A549 (cell line): ENCODE measurements around the gene ST6GALNAC5. TPM values are rescaled to one million over a fixed set of nuclear protein-coding genes. Genes with fewer than 3 reads are reported as not detected.

ENCODE experiments used
- ATAC-seq, 2 experiments: fragments of 200-7000 bp in 1 of 2; fragments of >200 bp in 1 of 2; cut with Nextera tagmentation in 1 of 2; cut with Tn5 transposase in 1 of 2; 3 replicates each; pipeline versions ENCODE4 v1.8.0 to v1.9.1; 2018 to 2020; ENCODE audit warnings: mild to moderate bottlenecking in 1 of 2, moderate library complexity in 1 of 2
- CTCF ChIA-PET: fragments of 300-600 bp; sonication (Branson Sonifier 250); formaldehyde crosslinking; extraction: SDS; loops from one replicate; lab custom pipeline; 2021; ENCODE audit warnings: antibody characterized with exemption, inconsistent platforms; lab: Yijun Ruan, JAX
- POLR2A ChIA-PET: fragments of 350-600 bp; formaldehyde crosslinking; extraction: SDS; loops from one replicate; lab custom pipeline; 2021; ENCODE audit warnings: antibody characterized with exemption, inconsistent platforms; lab: Yijun Ruan, JAX
- DNase-seq, 2 experiments: peaks; one replicate each; pipeline versions ENCODE4 v3.0.0 to v3.0.0-alpha.2; 2011 to 2016; ENCODE audit warnings: low read depth in 1 of 2, low spot score in 1 of 2
- FAIRE-seq: peaks from 2 replicates; lab custom pipeline; 2011; peaks lifted over from hg19 to GRCh38; lab: Jason Lieb, UNC
- H3K27ac ChIP-seq, 2 experiments: fragments of >200 bp; sonication (Bioruptor Twin); formaldehyde crosslinking; 3 replicates each; pipeline ENCODE4 v1.5.1; 2016 to 2017
- H3K4me1 ChIP-seq: fragments of >200 bp; sonication (Bioruptor Twin); formaldehyde crosslinking; 3 replicates; pipeline ENCODE4 v1.6.1; 2016
- H3K4me2 ChIP-seq: fragments of >200 bp; sonication (Bioruptor Twin); formaldehyde crosslinking; 3 replicates; pipeline ENCODE4 v1.6.1; 2016
- H3K4me3 ChIP-seq: fragments of >200 bp; sonication (Bioruptor Twin); formaldehyde crosslinking; 3 replicates; pipeline ENCODE4 v1.5.1; 2016
- H3K9me3 ChIP-seq: fragments of >200 bp; sonication (Bioruptor Twin); formaldehyde crosslinking; 3 replicates; pipeline ENCODE4 v1.6.1; 2016
- ATOH8 ChIP-seq: fragments of 250-450 bp; sonication (Bioruptor Pico); IDR thresholded peaks from 2 replicates; pipeline ENCODE4 v1.5.0; 2020; ENCODE audit warnings: low read depth, mild to moderate bottlenecking, moderate library complexity
- CBX2 ChIP-seq: fragments of 200-600 bp; sonication (generic); IDR thresholded peaks from 2 replicates; pipeline ENCODE4 v1.6.1; 2016; ENCODE audit warnings: low read depth, mild to moderate bottlenecking, borderline replicate concordance
- CHD4 ChIP-seq: fragments of 200-600 bp; sonication (generic); IDR thresholded peaks from 2 replicates; pipeline ENCODE4 v1.6.1; 2016; ENCODE audit warnings: antibody characterized with exemption, mild to moderate bottlenecking, borderline replicate concordance
- CTCF ChIP-seq: fragments of >200 bp; sonication (Bioruptor Twin); formaldehyde crosslinking; IDR thresholded peaks from 3 replicates; pipeline ENCODE4 v1.5.1; 2016
- FOSB ChIP-seq: fragments of 250-450 bp; sonication (Bioruptor Pico); IDR thresholded peaks from 2 replicates; pipeline ENCODE4 v1.5.0; 2020; ENCODE audit warnings: mild to moderate bottlenecking, moderate library complexity
- FOXS1 ChIP-seq: fragments of 250-450 bp; sonication (Bioruptor Pico); IDR thresholded peaks from 2 replicates; pipeline ENCODE4 v1.5.0; 2020; ENCODE audit warnings: mild to moderate bottlenecking, moderate library complexity
- GATA3 ChIP-seq: IDR thresholded peaks from 2 replicates; pipeline ENCODE4 v1.6.1; 2012; ENCODE audit warnings: borderline replicate concordance
- HES2 ChIP-seq: fragments of >200 bp; sonication (Bioruptor Twin); formaldehyde crosslinking; IDR thresholded peaks from 2 replicates; pipeline ENCODE4 v1.6.1; 2016
- HOXA7 ChIP-seq: fragments of 250-450 bp; sonication (Bioruptor Pico); IDR thresholded peaks from 2 replicates; pipeline ENCODE4 v1.5.0; 2020; ENCODE audit warnings: mild to moderate bottlenecking, moderate library complexity
- JUN ChIP-seq, 2 experiments: fragments of >200 bp; sonication (Bioruptor Twin); formaldehyde crosslinking; IDR thresholded peaks; 2 replicates in 1 of 2; 3 replicates in 1 of 2; pipeline ENCODE4 v1.6.1; 2016 to 2017
- KDM1A ChIP-seq: fragments of 200-600 bp; sonication (generic); IDR thresholded peaks from 2 replicates; pipeline ENCODE4 v1.6.1; 2016; ENCODE audit warnings: low read depth, mild to moderate bottlenecking
- KDM5A ChIP-seq: fragments of 200-600 bp; sonication (generic); IDR thresholded peaks from 2 replicates; pipeline ENCODE4 v1.6.1; 2016; ENCODE audit warnings: antibody characterized with exemption, mild to moderate bottlenecking
- MAX ChIP-seq: IDR thresholded peaks from 2 replicates; pipeline ENCODE4 v1.6.1; 2012
- MYC ChIP-seq: IDR thresholded peaks from 2 replicates; pipeline ENCODE4 v1.6.1; 2012; ENCODE audit warnings: mild to moderate bottlenecking, inconsistent platforms, low read length, improper control_type of control experiment, borderline replicate concordance
- NPAS2 ChIP-seq: fragments of 250-450 bp; sonication (Bioruptor Pico); IDR thresholded peaks from 2 replicates; pipeline ENCODE4 v1.8.0; 2022; ENCODE audit warnings: mild to moderate bottlenecking, moderate library complexity, borderline replicate concordance
- NR3C1 ChIP-seq: fragments of >200 bp; sonication (Bioruptor Twin); formaldehyde crosslinking; IDR thresholded peaks from 3 replicates; pipeline ENCODE4 v1.6.1; 2017
- PBX3 ChIP-seq: IDR thresholded peaks from 2 replicates; pipeline ENCODE4 v1.6.1; 2012
- PHF8 ChIP-seq: fragments of 200-600 bp; sonication (generic); IDR thresholded peaks from 2 replicates; pipeline ENCODE4 v1.6.1; 2016; ENCODE audit warnings: low read depth, mild to moderate bottlenecking, antibody characterized with exemption, moderate library complexity, borderline replicate concordance
- POLR2A ChIP-seq: IDR thresholded peaks from 2 replicates; pipeline ENCODE4 v1.6.1; 2012; ENCODE audit warnings: mild to moderate bottlenecking, low read length
- POLR2AphosphoS2 ChIP-seq: conservative IDR thresholded peaks from 2 replicates; pipeline ENCODE4 v1.6.1; 2012; ENCODE audit warnings: low read length, improper control_type of control experiment, inconsistent platforms
- RFX5 ChIP-seq: fragments of 450-650 bp; IDR thresholded peaks from 2 replicates; pipeline ENCODE4 v1.7.1; 2014; ENCODE audit warnings: antibody characterized with exemption, mild to moderate bottlenecking, moderate library complexity
- RNF2 ChIP-seq: fragments of 200-600 bp; sonication (generic); IDR thresholded peaks from 2 replicates; pipeline ENCODE4 v1.6.1; 2016; ENCODE audit warnings: low read depth, mild to moderate bottlenecking, antibody characterized with exemption, moderate library complexity, borderline replicate concordance
- SMC3 ChIP-seq: fragments of >200 bp; sonication (Bioruptor Twin); formaldehyde crosslinking; IDR thresholded peaks from 3 replicates; pipeline ENCODE4 v1.6.1; 2018; ENCODE audit warnings: inconsistent platforms
- TFCP2L1 ChIP-seq: fragments of 250-450 bp; sonication (Bioruptor Pico); IDR thresholded peaks from 2 replicates; pipeline ENCODE4 v1.5.0; 2021; ENCODE audit warnings: mild to moderate bottlenecking
- WGBS: methylation state at CpG from one replicate; pipeline ENCODE4 v1.1.6; 2017; ENCODE audit errors: missing lambda C conversion rate; 5-methylcytosine and 5-hydroxymethylcytosine counted together
- polyA plus RNA-seq, 4 experiments: library from polyadenylated mRNA; depleted of rRNA in 3 of 4; stranded (reverse); fragments of >200 nt; fragmentation: RNase III in 1 of 4; extraction: RNeasy Plus Mini Kit Qiagen cat#74134 plus additional on column Dnase treatment in 1 of 4; gene quantifications; 2 replicates in 3 of 4; 3 replicates in 1 of 4; pipeline ENCODE4 v1.2.3, GENCODE V29; 2011 to 2017

The ST6GALNAC5 gene
- polyA plus RNA-seq, 2 of the 4 experiments (the other 2 are of a cell fraction): not detected

GRCh38 chr1:77026640-77027039 is 159.4 kb downstream of the ST6GALNAC5 start:
- FAIRE-seq (no peak), ATAC-seq (no peak)
- peaks cover 14% of the 10 kb centered on the region for H3K4me1 ChIP-seq
- H3K4me3 ChIP-seq: no peak overlapping the region
- POLR2A ChIA-PET: no interaction called here
- WGBS: 100% methylated on average over 1 of the region's 1 CpG
- H3K9me3 ChIP-seq: no peaks in the 10 kb centered on the region
- TF ChIP-seq CTCF: no peak
- no peak for TF ChIP-seq PBX3
- no peak for TF ChIP-seq CHD4
- no peak for TF ChIP-seq HES2
- TF ChIP-seq HOXA7 (CRISPR knock-in tag): no peak
- no peak for TF ChIP-seq KDM1A
- TF ChIP-seq FOXS1: no peak
- TF ChIP-seq, all 56 proteins: peak for 0
- Histone ChIP-seq H3K27ac (no peak overlapping the region), H3K4me2 (no peak overlapping the region)
- CTCF ChIA-PET: interaction anchor here (0.5 kb wide), 1 partner anchor 111 kb away, joined by 4 read pairs; no protein-coding TSS in a partner anchor
- DNase-seq: no peak

DNA sequence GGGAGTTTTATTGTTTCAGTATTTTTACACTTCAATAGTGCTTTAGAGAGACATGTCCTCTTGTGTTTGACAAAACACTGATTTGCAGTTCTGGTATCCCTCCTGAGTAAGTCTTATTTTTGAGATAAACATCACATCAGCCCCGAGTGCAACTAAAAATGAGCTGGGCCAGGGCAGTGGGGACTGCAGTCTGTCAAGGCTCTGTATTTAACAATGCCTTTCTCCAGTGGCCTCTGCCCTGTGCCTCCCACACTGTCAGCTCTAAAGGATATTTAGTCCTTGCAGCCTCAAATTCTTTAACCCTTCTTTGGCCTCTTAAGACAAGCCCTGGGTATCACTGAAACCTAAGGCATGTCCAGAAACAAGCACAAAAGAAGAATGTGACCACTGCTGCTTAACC is 160.6 kb downstream of the ST6GALNAC5 start:
- no peak for ATAC-seq
- H3K9me3 ChIP-seq: no peaks in the 10 kb centered on the region
- WGBS: 16% methylated on average over 1 of the region's 1 CpG
- POLR2A ChIA-PET: no interaction called here
- H3K4me2 ChIP-seq: no peak overlapping the region
- DNase-seq: no peak
- H3K4me1 ChIP-seq: peaks cover 22% of the 10 kb centered on the region
- CTCF ChIA-PET: no interaction called here
- no peak overlapping the region for H3K27ac ChIP-seq
- no peak overlapping the region for H3K4me3 ChIP-seq
- TF ChIP-seq GATA3 (no peak), MAX (no peak), KDM5A (no peak), TFCP2L1 (CRISPR knock-in tag) (no peak), NPAS2 (CRISPR knock-in tag) (no peak)
- FAIRE-seq: no peak

GRCh38 chr1:77030401-77031105 is 163.3 kb downstream of the ST6GALNAC5 start:
- WGBS: 62% methylated on average over 5 of the region's 5 CpGs
- DNase-seq (no peak), ATAC-seq (no peak; a peak in 1 of 6 replicates), FAIRE-seq (no peak)
- Histone ChIP-seq H3K27ac (no peak overlapping the region), H3K4me3 (no peak overlapping the region), H3K4me1 (peaks cover 22% of the 10 kb centered on the region), H3K4me2 (peak overlapping the region; percentile 51), H3K9me3 (no peaks in the 10 kb centered on the region)
- POLR2A ChIA-PET: no interaction called here
- TF ChIP-seq CBX2: no peak
- TF ChIP-seq PHF8: no peak
- TF ChIP-seq POLR2A: no peak
- no peak for TF ChIP-seq SMC3
- TF ChIP-seq RFX5: no peak
- TF ChIP-seq RNF2: no peak
- TF ChIP-seq FOXS1: no peak
- TF ChIP-seq KDM1A: no peak
- TF ChIP-seq MAX: no peak
- no peak for TF ChIP-seq POLR2AphosphoS2
- no peak for TF ChIP-seq NR3C1
- no peak for TF ChIP-seq FOSB (CRISPR knock-in tag)
- TF ChIP-seq JUN (IDR thresholded peaks at IDR 0.05): no peak
- no peak for TF ChIP-seq HES2
- TF ChIP-seq ATOH8 (CRISPR knock-in tag): no peak
- TF ChIP-seq CTCF: no peak
- no peak for TF ChIP-seq GATA3
- TF ChIP-seq MYC: no peak
- CTCF ChIA-PET: interaction anchor here (0.8 to 1.2 kb wide), 3 partner anchors 95 to 876 kb away, joined by 3 to 4 read pairs (median 3); no protein-coding TSS in a partner anchor
